Endothelial cell of hepatic sinusoid (primary cell): ENCODE measurements around the gene BTN2A1.

Source experiments
- in situ Hi-C: cut with HindIII; loops from 2 replicates; pipeline ENCODE4 v1.10.0; 2017; ENCODE audit warnings: low sequenced_read_pairs

The BTN2A1 gene

DNA sequence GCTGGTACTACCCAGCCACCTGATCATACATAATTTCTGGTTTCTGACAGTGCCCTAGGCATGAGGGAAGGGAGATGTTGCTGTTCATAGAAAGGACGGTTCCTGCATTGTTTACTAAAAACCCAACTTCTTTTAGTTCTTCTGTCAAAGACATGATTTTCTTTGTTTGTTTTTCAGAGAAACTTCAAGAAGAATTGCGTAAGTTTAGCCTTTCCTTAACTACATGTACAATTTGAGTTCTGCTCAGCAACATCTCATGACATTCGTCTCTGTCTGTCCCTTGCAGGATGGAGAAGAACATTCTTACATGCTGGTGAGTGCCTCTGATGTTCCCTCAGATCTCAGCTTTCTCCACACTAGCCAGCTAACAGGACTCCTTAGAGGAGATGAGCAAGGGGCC, 8.0 kb downstream of the BTN2A1 start:
- in situ Hi-C loops = no loop called here

DNA sequence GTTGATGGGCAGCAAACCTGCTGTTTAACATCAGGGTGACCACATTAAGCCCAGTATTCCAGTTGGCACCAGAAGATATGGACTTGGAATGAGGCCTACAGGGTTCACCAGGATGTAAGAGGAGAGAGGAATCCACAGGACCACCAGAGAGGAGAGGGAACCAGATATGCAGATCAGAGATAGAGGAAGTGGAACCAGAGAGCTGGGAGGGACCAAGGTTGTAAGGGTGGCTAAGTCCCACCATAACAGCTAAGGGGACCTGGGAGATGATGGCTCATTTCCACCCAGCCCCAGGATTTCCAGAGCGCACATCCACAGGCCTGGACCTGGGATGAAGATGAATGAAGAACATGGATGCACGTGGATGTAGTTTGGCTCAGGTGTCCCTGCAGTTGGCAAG, 11.1 kb downstream of the BTN2A1 start:
- in situ Hi-C loops = no loop called here

DNA sequence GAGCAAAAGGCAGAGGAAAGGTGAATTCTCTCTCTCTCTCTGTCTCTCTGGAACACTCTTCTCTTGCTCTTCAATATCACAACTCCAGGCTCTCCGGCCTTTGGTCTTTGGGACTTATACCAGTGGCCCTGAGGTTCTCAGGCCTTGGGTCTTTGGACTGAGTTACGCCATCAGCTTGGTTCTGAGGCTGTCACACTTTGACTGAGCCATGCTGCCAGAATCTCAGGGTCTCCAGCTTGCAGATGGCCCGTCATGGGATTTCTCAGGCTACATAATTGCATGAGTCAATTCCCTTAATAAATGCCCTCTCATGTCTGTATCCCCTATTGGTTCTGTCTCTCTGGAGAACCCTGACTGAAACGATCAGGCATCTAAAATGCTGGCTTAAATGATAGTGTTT, 12.9 kb downstream of the BTN2A1 start:
- in situ Hi-C loops = no loop called here

- in situ Hi-C loops = no loop called here
Observed at GRCh38 chr6:26471970-26472369, 14.2 kb downstream of the BTN2A1 start.

DNA sequence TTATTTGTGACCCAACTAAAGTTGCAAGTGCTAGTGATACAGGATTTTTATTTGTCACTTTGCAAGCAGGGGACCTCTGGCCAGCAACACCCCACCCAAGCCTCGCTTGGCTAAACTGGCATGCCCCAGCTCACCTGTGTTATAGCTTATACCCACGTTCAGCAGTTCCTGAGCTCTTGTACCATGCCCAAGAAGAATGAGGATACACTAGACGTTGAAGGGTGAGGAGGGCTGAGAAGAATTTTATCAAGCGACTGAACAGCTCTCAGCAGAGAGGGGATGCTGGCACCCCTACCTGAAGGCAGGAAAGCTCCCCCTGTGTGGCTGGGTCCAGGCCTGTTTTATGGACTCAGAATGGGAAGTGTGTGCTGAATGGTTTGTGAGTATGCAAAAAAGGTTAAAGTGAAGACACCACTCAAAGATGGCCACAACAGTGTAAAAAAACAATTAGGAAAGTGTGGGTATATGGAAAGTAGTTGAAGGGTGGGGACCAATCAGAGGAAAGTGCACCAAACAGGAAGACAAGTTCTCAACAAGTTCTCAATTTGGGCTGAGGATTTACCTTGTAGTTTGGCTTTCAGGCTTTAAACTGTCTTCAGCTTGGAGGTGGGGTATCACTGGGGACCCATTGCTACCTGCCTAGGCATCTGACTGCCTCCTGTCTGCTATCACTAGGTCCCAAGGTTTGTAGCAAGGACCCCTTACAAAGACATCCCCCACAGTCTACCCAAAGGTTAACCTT, 15.0 kb downstream of the BTN2A1 start:
- in situ Hi-C loops = no loop called here

DNA sequence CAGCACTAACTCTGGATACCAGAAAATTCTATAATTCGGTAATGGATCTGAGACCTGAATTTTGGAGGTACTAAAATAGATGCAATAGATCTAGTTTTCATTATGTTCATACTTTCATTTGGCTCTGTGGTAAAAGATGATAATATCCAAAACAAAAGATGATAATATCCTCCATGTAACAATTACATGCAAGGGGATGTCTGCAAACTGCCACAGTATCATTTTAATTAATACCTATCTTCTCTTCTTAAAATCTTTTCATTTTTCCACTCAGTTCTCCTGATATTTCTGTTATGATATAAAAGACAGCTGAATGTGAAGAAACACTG, 15.6 kb downstream of the BTN2A1 start:
- in situ Hi-C loops = no loop called here

GRCh38 chr6:26473758-26474438, 16.1 kb downstream of the BTN2A1 start:
- in situ Hi-C loops = no loop called here

- in situ Hi-C loops = no loop called here
Observed at GRCh38 chr6:26474439-26474881, 16.7 kb downstream of the BTN2A1 start.

DNA sequence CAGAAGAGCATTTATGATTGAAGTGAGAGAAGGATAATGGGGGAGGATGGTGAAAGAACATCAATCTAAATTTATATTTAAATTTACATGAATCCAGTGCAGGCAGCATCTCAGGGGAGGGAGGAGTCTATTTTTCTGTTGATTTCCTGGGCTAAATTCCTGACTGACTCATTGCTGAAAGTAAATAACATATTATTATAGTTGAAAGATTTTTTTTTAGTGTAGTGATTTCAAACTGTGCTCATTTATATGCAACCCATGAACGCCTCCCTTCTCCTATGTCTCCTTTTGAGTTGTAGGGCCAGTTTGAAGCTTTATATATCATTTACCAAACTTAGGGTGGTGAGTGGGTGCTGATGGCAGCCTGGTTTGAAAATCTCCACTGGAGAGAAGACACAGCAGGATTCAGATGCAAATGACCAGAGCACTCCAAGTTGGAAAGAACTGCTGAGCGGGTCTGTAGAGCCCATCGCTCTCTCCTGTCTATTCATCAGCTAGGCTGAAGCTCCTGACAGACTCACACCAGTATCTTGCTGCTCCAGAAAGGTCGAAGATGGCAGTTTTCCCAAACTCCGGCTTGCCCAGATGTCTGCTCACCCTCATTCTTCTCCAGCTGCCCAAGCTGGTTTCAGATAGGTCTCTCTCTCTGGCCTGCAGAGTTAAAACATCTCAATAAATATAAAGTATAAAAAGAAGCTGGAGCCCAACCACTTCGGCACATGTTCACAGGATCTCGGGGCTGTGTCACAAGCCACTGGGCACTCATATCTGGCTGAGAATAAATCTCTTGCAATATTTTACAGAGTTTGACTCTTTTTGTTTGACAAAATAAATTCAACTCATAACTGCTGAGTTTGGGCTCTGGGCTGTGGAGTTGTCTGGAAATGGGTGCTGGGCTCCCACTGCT, 18.3 kb downstream of the BTN2A1 start:
- in situ Hi-C loops = no loop called here

- in situ Hi-C loops = no loop called here
Observed at GRCh38 chr6:26476896-26477295, 19.1 kb downstream of the BTN2A1 start.

DNA sequence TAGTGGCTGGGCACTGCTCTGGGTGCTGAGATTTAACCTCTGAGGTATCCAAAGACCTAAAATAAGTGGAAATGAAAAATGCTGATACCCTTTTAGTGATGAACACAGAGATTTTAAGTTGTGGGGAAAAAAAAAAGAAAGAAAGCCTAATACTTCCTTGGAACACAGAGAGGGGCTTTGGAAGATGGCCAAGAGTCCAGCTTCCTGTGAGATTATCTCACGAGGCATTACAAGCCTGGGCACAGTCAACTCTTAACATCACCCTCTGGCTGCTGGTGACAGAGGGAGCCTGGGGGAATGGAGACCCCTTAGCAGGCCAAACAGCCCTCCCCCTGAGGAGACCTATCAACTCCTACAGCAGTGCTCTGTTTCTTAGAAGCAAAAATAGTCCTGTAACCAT, 19.7 kb downstream of the BTN2A1 start:
- in situ Hi-C loops = no loop called here

- in situ Hi-C loops = no loop called here
Observed at GRCh38 chr6:26478100-26478984, 20.6 kb downstream of the BTN2A1 start.

DNA sequence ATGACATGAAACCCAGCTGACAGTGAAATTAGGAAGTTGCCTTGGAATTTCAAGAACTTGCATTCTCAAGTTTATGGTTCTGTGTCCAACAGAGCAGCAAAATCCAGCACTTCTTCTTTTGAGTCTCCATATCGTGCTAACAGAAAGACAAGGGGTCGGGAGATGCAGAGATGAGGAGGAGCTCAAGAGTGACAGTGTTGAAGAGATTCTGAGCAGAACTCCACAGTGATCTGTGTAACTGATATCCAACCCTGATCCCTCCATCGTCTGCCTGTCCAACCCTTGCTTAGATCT, 21.2 kb downstream of the BTN2A1 start:
- in situ Hi-C loops = no loop called here

DNA sequence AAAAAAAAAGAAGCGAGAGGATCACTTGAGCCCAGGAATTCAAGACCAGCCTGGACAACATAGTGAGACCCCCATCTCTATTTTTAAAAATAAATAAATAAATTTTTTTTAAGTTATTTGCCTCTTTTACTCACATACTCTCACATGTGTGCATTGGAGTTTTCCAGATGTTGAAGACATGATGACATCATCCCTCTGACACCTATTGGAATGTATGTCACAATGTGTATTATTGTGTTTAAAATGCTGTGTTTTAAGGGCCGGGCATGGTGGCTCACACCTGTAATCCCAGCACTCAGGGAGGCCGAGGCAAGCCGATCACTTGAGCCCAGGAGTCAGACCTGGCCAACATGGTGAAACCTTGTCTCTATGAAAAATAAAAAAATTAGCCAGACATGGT, 24.6 kb downstream of the BTN2A1 start:
- in situ Hi-C loops = no loop called here

DNA sequence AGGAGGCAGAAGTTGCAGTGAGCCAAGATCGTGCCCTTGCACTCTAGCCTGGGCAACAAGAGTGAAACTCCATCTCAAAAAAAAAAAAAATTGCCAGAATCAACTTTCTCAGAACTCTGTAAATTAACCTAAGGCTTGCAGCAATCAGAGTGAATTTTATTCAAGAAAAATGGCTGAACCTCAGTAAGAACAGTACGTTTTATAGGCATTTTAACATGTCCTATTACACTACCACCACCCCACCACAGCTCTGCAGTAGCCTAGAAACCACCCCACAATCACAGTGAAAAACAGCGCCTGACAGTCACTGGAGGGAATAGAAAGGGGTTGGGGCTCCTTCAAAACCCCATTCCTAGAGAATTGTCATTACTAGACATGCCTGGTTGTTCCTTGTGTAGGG, 26.0 kb downstream of the BTN2A1 start:
- in situ Hi-C loops = no loop called here

GRCh38 chr6:26484161-26484560, 26.4 kb downstream of the BTN2A1 start:
- in situ Hi-C loops = no loop called here

- in situ Hi-C loops = no loop called here
Observed at GRCh38 chr6:26485112-26485780, 27.5 kb downstream of the BTN2A1 start.

DNA sequence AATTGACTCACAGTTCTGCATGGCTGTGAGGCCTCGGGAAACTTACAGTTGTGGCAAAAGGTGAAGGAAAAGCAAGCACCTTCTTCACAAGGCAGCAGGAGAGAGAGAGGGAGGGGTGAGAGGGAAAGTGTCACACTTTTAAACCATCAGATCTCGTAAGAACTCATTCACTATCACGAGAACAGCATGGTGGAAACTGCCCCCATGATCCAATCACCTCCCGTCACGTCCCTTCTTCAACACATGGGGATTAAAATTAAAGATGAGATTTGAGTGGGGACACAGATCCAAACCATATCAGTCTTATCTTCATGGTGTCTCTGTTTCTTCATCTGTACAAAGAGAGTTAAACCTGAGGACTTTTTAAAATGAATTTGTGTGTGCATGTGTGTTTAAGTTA, 28.6 kb downstream of the BTN2A1 start:
- in situ Hi-C loops = no loop called here

DNA sequence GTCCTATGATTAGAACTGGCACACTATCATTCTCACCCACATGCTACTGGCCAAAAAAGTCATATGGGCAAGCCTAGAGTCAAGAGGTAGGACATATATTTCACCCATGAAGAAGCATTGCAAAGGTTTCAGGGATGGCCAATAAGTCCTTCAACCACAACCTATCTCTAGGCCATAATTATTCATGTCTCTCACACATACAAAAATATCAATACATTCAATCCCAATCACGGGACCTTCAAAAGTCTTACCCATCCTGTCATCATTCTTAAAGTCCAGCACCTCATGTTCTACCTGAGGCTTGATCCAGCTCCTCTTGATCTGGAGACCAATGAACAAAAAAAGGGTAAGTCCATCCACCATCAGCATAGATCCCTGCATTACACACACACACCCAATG, 29.7 kb downstream of the BTN2A1 start:
- in situ Hi-C loops = no loop called here
